ENCODE measurements around the gene LRRC32.

LRRC32 gene

DNA sequence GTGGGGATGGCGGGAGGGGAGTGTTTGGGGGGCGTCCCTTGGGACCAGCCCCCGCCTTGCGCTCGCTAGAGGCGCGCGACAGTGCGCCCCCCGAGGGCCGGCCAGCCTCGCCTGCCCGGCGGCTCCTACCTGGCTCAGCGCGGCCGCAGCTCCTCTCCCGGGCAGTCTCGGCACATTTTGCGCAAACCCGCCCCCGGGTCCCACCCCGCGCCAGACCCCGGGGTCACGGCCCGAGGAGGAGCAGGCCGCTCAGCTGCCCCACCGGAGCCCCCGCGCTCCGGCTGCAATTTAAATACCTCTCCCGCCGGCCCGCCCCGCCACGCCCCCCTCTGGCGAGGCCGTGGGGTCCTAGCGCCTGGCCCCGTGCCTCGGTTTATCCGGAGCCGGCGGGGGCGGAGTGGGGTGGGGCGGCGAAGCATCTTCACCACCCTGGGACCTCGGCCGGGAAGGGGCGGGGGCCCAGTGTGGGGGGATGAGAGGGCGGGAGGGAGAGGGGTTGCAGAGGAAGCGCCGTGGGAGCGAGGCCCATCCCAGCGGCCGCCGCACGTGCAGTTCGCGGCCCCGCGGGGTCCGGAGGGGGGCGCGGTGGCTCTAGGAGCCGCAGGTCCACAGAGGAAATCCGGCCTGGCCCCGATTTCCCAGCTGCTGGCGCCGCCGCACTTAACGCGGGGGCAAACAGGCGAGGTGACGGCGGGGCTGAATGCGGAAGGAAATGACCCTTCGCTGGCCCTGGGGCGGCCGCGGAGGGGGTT lies at the start of gene LRRC32:
Gene LRRC32 (minus strand): TSS at position 263 of the 752 bp plus-strand sequence. CDS start 4,793 bp downstream, outside the sequence.
- DNase-seq = no peak

- DNase-seq = no peak
Measured at GRCh38 chr11:76719686-76720085, 49.1 kb upstream of the LRRC32 start.

DNA sequence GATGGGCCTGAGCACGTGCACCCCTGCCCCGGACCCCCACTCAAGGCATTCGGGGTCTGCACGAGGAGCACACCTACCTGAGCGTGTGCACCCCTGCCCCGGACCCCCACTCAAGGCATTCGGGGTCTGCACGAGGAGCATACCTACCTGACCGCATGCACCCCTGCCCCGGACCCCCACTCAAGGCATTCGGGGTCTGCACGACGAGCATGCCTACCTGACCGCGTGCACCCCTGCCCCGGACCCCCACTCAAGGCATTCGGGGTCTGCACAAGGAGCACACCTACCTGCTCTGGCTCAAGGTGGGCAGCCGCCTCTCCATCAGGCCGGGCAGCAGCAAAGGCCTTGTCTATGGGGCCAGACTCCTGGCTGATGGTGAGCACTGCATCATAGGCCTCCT lies 48.7 kb upstream of the LRRC32 start:
- no peak for DNase-seq

DNA sequence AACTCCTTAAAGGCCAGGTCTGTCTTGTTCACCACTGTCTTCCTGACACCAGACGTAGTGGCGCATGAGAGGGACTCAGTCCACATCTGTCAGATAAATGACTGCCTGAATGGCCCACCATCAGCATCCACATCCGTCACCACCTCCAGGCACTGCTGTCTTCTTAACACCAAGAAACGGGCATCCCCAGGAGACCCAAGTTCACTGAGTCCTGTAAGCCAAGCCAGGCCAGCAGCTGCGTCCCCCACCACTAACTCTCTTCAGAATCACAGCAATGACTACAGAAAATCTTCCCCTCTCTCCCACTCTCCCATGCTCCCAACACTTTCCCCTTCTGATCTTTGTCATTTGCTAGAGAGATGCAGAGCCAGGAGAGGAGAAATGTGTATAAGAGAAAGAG lies 47.3 kb upstream of the LRRC32 start:
- no peak for DNase-seq

GRCh38 chr11:76717369-76717768 lies 46.8 kb upstream of the LRRC32 start:
- DNase-seq = no peak

DNA sequence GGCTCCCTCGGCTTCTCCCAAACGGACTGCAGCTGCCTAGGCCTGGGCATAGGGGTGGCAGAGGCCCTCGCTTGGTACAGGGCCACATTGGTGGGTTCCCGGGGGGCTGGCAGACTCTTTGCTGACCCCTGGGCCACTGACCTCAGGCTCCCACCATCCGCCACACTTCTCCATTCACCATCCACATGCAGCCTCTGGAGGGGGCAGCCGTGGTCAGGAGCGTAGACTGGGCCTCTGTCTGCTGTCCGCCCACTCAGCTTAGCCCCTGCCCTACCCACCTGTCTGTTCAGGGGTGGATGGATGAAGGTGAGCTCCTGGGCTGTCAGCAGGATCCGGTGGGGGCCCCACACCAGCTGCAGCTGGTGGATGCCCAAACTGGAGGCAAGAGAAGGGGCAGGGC lies 45.7 kb upstream of the LRRC32 start:
- no peak for DNase-seq

DNA sequence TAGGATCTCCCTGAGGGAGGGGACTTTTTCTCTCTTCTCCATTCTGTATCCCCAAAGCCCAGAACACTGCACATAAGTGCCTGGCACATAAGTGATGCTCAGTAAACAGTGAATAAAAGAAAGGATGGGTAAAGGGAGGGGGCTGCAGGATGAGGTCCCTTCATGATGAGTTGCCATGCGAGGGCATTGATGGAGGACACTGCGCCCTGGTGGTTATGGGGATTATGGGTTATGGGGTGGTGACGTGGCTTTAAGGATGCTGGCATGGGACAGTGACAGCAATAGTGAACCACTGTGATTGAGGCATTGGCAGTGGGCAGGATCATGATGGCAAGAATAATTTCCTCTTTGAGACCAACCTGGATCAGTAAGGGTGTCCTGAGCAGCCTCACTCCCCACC lies 43.9 kb upstream of the LRRC32 start:
- no peak for DNase-seq

GRCh38 chr11:76713499-76713898 lies 43.0 kb upstream of the LRRC32 start:
- no peak for DNase-seq

DNA sequence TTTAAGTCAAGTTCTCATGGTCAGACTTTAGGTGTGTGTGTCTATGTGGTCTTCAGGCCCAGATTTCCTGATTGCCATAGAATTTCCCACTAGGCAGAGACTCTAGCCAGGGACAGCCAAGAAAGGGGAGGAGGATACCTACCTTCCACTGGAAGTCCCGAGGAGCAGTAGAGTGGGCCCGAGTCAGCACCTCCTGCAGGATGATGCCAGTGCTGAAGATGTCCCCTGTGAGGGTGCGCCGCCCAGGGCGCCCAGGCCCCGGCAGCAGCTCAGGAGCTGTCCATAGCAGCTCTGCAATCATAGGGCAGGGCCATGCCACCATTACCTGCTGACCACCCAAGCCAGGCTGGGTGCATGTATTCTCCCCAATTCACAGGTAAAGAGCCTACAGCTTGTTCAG lies 41.6 kb upstream of the LRRC32 start:
- DNase-seq = no peak

GRCh38 chr11:76709756-76710155 lies 39.2 kb upstream of the LRRC32 start:
- no peak for DNase-seq

GRCh38 chr11:76708972-76709660 lies 38.6 kb upstream of the LRRC32 start:
- DNase-seq = no peak

DNA sequence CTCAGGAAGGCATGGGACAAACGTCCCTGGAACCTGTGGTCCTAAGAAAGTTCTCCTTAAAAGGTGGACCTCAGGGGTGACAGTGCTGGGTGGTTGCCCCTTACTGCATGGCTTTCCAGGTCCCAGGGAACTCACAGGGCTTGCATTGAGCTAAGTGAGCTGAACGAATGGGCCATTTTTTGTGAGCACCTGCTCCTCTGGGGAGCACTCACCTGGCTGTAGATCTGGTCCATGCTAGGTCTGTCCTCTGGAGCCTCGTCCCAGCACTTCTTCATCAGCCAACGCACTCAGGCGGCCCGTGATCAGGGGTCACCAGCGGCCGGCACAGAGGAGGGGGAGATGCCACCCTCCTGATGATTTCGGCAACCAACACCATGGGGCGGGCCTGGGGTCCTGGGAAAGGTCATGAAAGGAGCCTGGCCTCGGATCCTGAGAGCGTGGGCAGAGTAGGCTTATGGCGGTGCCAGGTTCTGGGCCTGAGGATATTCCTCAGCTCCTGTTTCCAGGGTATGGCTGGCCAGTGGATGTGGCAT lies 36.8 kb upstream of the LRRC32 start:
- DNase-seq = no peak

- DNase-seq = no peak
Measured at GRCh38 chr11:76706667-76707066, 36.1 kb upstream of the LRRC32 start.

DNA sequence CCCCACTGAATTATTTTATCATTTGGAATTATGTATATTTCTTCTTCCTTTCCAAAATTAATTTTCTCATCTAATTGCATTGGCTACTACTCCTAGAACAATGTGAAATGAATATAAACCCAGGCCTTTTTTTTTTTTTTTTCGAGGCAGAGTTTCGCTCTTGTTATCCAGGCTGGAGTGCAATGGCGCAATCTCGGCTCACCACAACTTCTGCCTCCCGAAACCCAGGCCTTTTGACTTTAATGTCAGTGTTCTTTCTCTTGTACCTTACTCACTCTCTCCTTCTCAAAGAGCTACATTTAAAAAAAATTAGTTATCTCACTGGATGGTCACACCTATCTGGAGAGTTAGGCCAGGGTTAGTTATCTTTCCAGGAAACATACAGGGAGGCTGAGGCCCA lies 35.3 kb upstream of the LRRC32 start:
- no peak for DNase-seq

DNA sequence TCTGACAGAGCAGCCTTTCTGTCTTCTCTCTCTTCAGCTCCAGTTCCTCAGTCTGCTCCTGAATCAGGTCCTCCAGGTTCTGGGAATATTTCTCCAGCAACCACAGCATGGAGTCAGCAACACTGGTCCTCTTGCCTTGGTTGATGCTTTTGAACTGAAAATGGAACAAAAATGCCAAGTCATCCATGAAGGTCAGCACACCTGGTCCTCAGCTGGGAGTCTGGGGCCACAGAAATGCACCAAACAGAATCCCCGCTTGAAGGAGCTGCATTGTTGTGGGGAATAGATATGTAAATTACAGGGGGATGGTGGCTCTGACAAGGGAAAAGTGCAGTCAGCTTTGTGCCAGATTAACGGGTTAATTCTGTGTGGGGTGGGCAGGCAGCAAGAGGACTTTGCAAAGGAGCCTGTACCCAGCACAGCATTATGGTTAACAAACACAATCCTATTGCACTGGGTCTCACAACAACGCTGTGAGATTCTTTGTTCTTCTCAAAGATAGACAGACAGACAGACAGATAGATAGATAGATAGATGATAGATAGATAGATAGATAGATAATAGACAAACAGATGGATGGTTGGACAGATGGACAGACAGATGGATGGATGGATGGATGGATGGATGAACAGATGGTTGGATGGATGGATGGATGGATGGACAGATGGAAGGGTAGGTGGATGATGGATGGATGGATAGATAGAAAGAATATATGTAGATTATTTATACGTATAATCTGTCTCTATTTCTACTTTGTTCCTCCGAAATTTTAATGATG lies 33.8 kb upstream of the LRRC32 start:
- DNase-seq = no peak

DNA sequence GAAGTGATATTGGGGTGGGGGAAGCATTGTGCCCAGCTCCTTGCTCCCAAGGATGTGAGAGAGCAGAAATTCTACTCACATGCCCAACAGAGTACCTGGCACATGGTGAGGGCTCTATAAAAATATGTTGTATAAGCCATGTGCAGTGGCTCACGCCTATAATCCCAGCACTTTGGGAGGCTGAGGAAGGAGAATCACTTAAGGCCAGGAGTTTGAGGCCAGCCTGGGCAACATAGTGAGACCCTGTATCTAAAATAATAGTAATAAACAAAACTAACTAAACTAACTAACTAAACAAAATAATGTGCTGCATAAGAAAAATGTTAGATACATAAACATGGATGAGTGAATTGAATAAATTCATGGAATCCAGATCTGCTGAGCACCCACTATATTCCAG lies 33.2 kb upstream of the LRRC32 start:
- no peak for DNase-seq

DNA sequence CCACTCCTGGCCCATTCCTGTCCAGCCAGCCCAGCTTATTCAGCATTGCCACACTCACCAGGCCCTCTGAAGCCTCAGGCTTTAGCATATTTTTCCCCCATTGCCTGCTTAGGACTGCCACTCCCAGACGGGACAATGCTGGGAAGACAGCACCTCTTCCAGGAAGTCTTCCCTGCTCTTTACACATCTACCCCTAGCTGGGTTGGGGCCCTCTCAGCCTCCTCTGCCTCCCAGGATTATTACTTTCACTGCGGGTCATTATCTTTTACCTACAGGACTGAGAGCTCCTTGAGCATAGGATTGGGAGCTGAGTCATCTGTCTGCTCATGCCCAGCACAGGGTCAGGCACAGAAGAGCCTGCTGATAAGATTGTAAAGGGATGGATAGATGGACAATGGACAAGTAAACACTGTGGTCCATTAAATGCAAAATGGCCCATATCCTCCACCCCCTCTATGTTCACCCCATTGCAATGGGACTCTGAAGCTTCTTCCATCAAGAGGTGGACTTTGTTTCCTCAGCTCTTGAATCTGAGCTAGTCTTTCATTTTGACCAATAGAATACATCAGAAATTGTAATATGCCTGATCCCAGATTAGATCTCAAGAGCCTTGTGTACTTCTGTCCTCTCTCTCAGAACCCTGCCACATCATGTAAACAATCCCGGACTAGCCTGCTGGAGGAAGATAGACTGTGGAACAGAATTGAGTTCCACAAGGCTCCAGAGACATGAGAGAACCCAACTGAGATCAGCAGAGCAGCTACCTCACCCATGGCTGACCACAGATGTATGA lies 32.0 kb upstream of the LRRC32 start:
- DNase-seq = no peak

- DNase-seq = no peak
Measured at GRCh38 chr11:76701294-76702040, 30.9 kb upstream of the LRRC32 start.

- DNase-seq = no peak
Measured at GRCh38 chr11:76700177-76701100, 29.9 kb upstream of the LRRC32 start.

DNA sequence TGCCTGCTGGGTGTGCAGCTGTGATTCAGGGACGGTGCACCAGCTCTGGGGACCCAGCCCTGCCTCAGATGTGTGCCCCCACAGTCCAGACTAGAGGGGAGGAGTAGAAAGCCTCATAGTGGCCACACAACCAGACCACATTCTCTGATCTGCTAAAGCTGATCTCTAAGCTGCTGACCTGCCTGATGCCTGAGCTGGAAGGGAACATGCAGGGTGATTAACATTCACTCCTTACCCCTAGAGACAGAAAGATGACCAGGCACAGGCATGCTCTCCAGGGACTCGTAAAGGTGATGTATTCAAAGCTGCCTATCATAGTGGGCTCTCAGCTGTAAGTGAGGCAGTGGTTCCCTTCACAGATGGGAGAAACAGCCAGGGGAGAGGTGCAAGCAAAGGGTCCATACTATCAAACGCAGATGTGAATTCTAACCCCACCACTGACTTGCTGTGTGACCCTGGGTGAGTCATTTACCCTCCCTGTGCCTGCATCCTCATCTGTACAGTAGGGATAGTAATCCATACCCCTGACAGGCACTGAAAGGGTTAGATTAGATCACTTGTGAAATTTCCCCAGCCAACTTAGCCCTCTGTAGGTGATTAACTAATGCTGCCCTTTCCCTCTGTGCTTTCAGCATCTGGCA lies 29.0 kb upstream of the LRRC32 start:
- no peak for DNase-seq

All from NCI-H1436 treated with DMSO at 0.1 percent for 48 hours (cell line).